Liver (tissue), 9 donors: ENCODE data around the gene CAPRIN2. TPM values are rescaled to one million over a fixed set of nuclear protein-coding genes. Genes with fewer than 3 reads are reported as not detected.

Source experiments
- DNase-seq: peaks from one replicate; pipeline ENCODE4 v3.0.0-alpha.2; 2017; ENCODE audit warnings: low spot score
- H3K27ac ChIP-seq, 2 donors: one replicate each; pipeline ENCODE4 v1.7.0; 2013; ENCODE audit warnings: inconsistent platforms in 2 of 2, low read length in 2 of 2, control low read depth in 1 of 2, low read depth in 1 of 2, mild to moderate bottlenecking in 1 of 2
- H3K27me3 ChIP-seq, 4 donors: one replicate each; pipeline versions ENCODE4 v1.6.1 to v1.7.0; 2013; ENCODE audit warnings: low read length in 3 of 4, inconsistent platforms in 1 of 4, mild to moderate bottlenecking in 1 of 4, moderate library complexity in 1 of 4; ENCODE audit not compliant: control insufficient read depth in 4 of 4, insufficient read depth in 4 of 4
- H3K36me3 ChIP-seq, 4 donors: one replicate each; pipeline versions ENCODE4 v1.6.1 to v1.7.0; 2013; ENCODE audit warnings: low read length in 3 of 4, mild to moderate bottlenecking in 3 of 4, low read depth in 1 of 4, moderate library complexity in 1 of 4; ENCODE audit not compliant: control insufficient read depth in 4 of 4, insufficient read depth in 3 of 4
- H3K4me1 ChIP-seq, 4 donors: one replicate each; pipeline versions ENCODE4 v1.6.1 to v1.7.0; 2013; ENCODE audit warnings: low read length in 3 of 4, mild to moderate bottlenecking in 3 of 4, moderate library complexity in 1 of 4; ENCODE audit not compliant: control insufficient read depth in 4 of 4, insufficient read depth in 4 of 4
- H3K4me3 ChIP-seq, 3 donors: one replicate each; pipeline versions ENCODE4 v1.6.1 to v1.7.0; 2013; ENCODE audit warnings: low read length in 3 of 3, control low read depth in 1 of 3, low read depth in 1 of 3, mild to moderate bottlenecking in 1 of 3
- H3K9ac ChIP-seq, 2 donors: one replicate each; pipeline ENCODE4 v1.7.0; 2013; ENCODE audit warnings: low read length in 2 of 2, mild to moderate bottlenecking in 2 of 2, moderate library complexity in 2 of 2, control low read depth in 1 of 2, low read depth in 1 of 2
- H3K9me3 ChIP-seq, 4 donors: one replicate each; pipeline versions ENCODE4 v1.6.1 to v1.7.0; 2013; ENCODE audit warnings: low read length in 3 of 4; ENCODE audit not compliant: control insufficient read depth in 4 of 4
- ATF3 ChIP-seq: IDR thresholded peaks from 2 replicates; pipeline ENCODE4 v1.6.1; 2016; ENCODE audit warnings: antibody characterized with exemption
- CTCF ChIP-seq: fragments of 150-350 bp; IDR thresholded peaks from 2 replicates; pipeline ENCODE4 v1.5.1; 2017; ENCODE audit warnings: improper control_type of control experiment, low read depth, low read length; ENCODE audit not compliant: missing input control
- EGR1 ChIP-seq, 2 donors: IDR thresholded peaks; 2 replicates each; pipeline ENCODE4 v1.6.1; 2016 to 2018; ENCODE audit warnings: antibody characterized with exemption in 2 of 2, low read depth in 2 of 2
- FOXA1 ChIP-seq: IDR thresholded peaks from 2 replicates; pipeline ENCODE4 v1.6.1; 2016; ENCODE audit warnings: antibody characterized with exemption
- FOXA2 ChIP-seq: IDR thresholded peaks from 2 replicates; pipeline ENCODE4 v1.6.1; 2016; ENCODE audit warnings: antibody characterized with exemption
- GABPA ChIP-seq, 2 donors: IDR thresholded peaks in 1 of 2; conservative IDR thresholded peaks in 1 of 2; 2 replicates each; pipeline ENCODE4 v1.6.1; 2016; ENCODE audit warnings: antibody characterized with exemption in 2 of 2, mild to moderate bottlenecking in 1 of 2, moderate library complexity in 1 of 2
- HNF4A ChIP-seq, 2 donors: conservative IDR thresholded peaks; 2 replicates each; pipeline ENCODE4 v1.6.1; 2016; ENCODE audit warnings: antibody characterized with exemption in 2 of 2, mild to moderate bottlenecking in 2 of 2
- HNF4G ChIP-seq: IDR thresholded peaks from 2 replicates; pipeline ENCODE4 v1.6.1; 2016; ENCODE audit warnings: antibody characterized with exemption
- JUND ChIP-seq, 2 donors: IDR thresholded peaks; 2 replicates each; pipeline ENCODE4 v1.6.1; 2016; ENCODE audit warnings: antibody characterized with exemption in 2 of 2
- MAX ChIP-seq: IDR thresholded peaks from 2 replicates; pipeline ENCODE4 v1.6.1; 2016; ENCODE audit warnings: antibody characterized with exemption
- NR2F2 ChIP-seq: IDR thresholded peaks from 2 replicates; pipeline ENCODE4 v1.6.1; 2016; ENCODE audit warnings: antibody characterized with exemption
- RAD21 ChIP-seq, 2 donors: IDR thresholded peaks; 2 replicates each; pipeline ENCODE4 v1.6.1; 2016; ENCODE audit warnings: antibody characterized with exemption in 2 of 2, mild to moderate bottlenecking in 2 of 2
- REST ChIP-seq: IDR thresholded peaks from 2 replicates; pipeline ENCODE4 v1.6.1; 2016; ENCODE audit warnings: antibody characterized with exemption, mild to moderate bottlenecking
- RXRA ChIP-seq, 2 donors: IDR thresholded peaks; 2 replicates each; pipeline ENCODE4 v1.6.1; 2017 to 2018; ENCODE audit warnings: antibody characterized with exemption in 2 of 2, mild to moderate bottlenecking in 1 of 2
- SP1 ChIP-seq: IDR thresholded peaks from 2 replicates; pipeline ENCODE4 v1.6.1; 2018; ENCODE audit warnings: antibody characterized with exemption, mild to moderate bottlenecking
- TAF1 ChIP-seq: conservative IDR thresholded peaks from 2 replicates; pipeline ENCODE4 v1.6.1; 2016; ENCODE audit warnings: antibody characterized with exemption, mild to moderate bottlenecking
- YY1 ChIP-seq: IDR thresholded peaks from 2 replicates; pipeline ENCODE4 v1.6.1; 2016; ENCODE audit warnings: antibody characterized with exemption, mild to moderate bottlenecking
- ZBTB33 ChIP-seq: IDR thresholded peaks from 2 replicates; pipeline ENCODE4 v1.6.1; 2016; ENCODE audit warnings: antibody characterized with exemption
- WGBS: extraction: QIAGEN DNeasy Blood & Tissue Kit; methylation state at CpG from one replicate; pipeline ENCODE4 v1.1.7; 2013; 5-methylcytosine and 5-hydroxymethylcytosine counted together
- polyA plus RNA-seq, 2 donors: library from polyadenylated mRNA; stranded (reverse) in 1 of 2; unstranded in 1 of 2; fragments of 200-250 nt in 1 of 2; fragments of >200 nt in 1 of 2; fragmentation: Nextera tagmentation in 1 of 2; extraction: Ambion mirVana in 1 of 2; gene quantifications; one replicate each; pipeline versions ENCODE4 v1.2.1 to v1.2.3, GENCODE V29; 2013 to 2015
- total RNA-seq, 2 donors: library from RNA; depleted of rRNA; stranded (reverse); fragments of >200 nt; gene quantifications; one replicate each; pipeline ENCODE4 v1.2.3, GENCODE V29; 2014
- donor health status: healthy.
- donor health status: healthy.
- donor health status: healthy.
- donor health status: healthy.
- donor health status: healthy.

CAPRIN2 gene
- total and polyA plus RNA-seq, 4 donors, result 4.6 to 14.8 (median 9.4) TPM

- peaks cover 1 to 10% (median 9%) of the 10 kb centered on the region in 4 donors for H3K36me3 ChIP-seq
- no peak for DNase-seq
- no peak overlapping the region for H3K4me3 ChIP-seq
- no peaks in the 10 kb centered on the region for H3K27me3 ChIP-seq
- no peaks in the 10 kb centered on the region for H3K9me3 ChIP-seq
- WGBS, result 56% methylated on average over 2 of the region's 2 CpGs
- H3K9ac ChIP-seq, result no peak overlapping the region
- peaks cover 0 to 3% (median under 1%) of the 10 kb centered on the region in 4 donors for H3K4me1 ChIP-seq
- peak overlapping the region in 1 of 2 donors; percentile 52 for H3K27ac ChIP-seq
- TF ChIP-seq TAF1 (no peak), YY1 (peak; percentile 14), SP1 (peak; percentile 47), JUND (IDR thresholded peaks at IDR 0.05) (no peak), MAX (no peak), NR2F2 (no peak), EGR1 (IDR thresholded peaks at IDR 0.05; ENCODE audit: low read depth in 2 of 2) (no peak), GABPA (IDR thresholded peaks at IDR 0.05 in 1 of 2, conservative IDR thresholded peaks at IDR 0.05 in 1 of 2) (no peak), HNF4A (conservative IDR thresholded peaks at IDR 0.05) (peak; percentile 76 to 83), ZBTB33 (no peak), CTCF (no peak), FOXA1 (no peak), FOXA2 (no peak), RXRA (IDR thresholded peaks at IDR 0.05) (peak in 1 of 2 donors; percentile 4), REST (no peak), HNF4G (peak; percentile 31), ATF3 (no peak), RAD21 (IDR thresholded peaks at IDR 0.05) (peak in 1 of 2 donors; percentile 7)
These were observed 21.7 kb downstream of the CAPRIN2 start for GRCh38 chr12:30732954-30733637.
